Dermis microvascular lymphatic vessel endothelial cell (primary cell): Measurements from ENCODE around the gene FXYD2. TPM values are rescaled to one million over a fixed set of nuclear protein-coding genes. Genes with fewer than 3 reads are reported as not detected.
"Not testable (repeated sequence)": the region's sequence is repeated elsewhere in the genome, so short reads cannot be mapped to it uniquely, and the experiment has no call there.

Experiments
- DNase-seq, 2 donors: peaks; one replicate each; pipeline versions ENCODE4 v3.0.0 to v3.0.0-alpha.2; 2010; ENCODE audit warnings: low read depth in 2 of 2
- total RNA-seq: library from RNA; depleted of rRNA; stranded (reverse); fragments of >200 nt; gene quantifications from 2 replicates; pipeline ENCODE4 v1.2.1, GENCODE V29; 2014

FXYD2 gene
- total RNA-seq, 1 donor from 2014 or later: 0.64 TPM

- DNase-seq: no peak
Observed at GRCh38 chr11:117820516-117820915, 4.0 kb downstream of the FXYD2 start.

- no peak for DNase-seq
Observed at GRCh38 chr11:117820071-117820470, 4.5 kb downstream of the FXYD2 start.

DNA sequence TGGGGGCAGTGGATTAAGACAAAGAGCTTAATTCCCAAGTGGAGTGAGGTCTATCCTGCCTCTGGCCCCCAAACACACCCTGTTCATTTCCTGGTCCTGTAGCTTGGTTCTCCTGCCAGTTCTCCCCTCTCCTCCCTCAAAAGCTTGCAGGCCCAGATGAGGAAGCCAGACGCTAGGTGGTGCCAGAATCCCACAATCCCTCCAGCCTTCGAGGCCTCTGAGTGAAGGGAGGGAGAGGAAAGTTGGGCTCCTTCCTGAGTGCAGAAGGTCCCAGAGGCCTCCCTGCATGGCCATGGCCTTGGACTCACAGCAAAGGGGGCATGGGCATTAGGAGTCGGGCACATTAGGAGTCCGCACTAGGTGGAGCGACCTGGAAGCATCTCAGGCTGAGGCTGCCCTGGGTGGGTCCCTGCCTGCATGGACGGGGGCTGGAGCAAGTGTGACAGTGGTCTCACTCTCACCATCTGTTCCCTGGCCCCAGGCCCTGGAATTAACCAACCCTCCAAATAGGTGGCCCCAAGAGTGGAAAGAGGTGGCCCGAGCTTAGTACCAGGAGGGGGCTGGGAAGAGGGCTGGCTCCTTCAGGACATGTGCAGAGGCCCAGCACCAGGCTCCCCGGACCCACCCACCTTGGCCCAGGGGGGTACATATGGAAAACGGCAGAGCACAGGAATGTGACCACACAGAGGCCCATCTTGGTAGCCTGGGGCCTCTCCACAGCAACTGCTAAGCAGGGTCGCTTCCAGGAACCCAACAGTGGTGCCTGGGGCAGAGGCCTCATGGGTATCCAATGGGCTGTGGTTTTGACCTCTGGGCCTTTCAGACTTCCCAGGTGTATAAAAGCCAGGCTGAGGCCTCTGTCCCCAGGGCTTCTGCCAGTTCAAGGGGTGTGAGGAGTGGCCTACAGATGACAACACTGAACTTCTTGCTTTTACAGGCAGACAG lies 5.2 kb downstream of the FXYD2 start:
- peak; percentile 30 to 72 for DNase-seq

DNA sequence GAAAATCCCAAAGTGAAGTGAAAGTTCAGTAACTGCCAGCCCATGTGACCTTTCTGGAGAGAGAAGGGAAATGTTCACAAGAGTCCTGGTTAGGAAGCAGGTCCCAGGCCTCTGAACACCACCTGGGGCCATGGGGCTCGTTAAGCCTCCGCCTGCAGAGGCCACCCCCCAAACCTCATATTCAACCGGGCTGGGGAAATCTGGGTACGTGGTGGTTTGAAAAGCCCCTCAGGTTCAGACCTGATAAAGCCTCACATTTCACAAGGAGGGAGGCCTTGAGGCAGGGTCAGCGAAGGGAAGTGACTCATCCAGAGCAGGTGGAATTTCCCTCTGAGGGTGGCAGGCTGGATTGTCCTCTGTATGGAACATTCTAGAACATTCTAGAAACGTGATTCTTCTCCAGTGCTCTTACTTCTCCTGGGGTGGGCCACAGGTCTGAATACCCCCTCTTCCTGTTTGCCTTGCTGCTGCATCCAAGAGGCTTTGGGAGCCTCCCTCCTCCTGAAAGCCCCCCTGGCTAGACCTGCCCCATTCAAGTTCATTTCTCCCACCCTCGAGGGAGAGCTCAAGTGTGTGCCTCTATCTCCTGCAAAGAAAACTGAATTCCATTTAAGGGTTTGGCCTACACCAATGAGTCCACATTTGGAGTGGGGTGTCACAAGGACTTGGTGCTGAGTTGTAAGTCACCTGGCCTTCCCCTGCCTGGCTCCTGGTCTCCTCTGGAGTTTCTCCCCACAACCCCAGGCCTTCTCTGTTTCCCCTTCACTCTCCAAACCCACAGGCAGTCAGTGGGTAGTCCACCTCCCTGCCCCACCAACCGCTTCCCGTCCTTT lies 6.3 kb downstream of the FXYD2 start:
- DNase-seq: peak; percentile 45 to 83

DNA sequence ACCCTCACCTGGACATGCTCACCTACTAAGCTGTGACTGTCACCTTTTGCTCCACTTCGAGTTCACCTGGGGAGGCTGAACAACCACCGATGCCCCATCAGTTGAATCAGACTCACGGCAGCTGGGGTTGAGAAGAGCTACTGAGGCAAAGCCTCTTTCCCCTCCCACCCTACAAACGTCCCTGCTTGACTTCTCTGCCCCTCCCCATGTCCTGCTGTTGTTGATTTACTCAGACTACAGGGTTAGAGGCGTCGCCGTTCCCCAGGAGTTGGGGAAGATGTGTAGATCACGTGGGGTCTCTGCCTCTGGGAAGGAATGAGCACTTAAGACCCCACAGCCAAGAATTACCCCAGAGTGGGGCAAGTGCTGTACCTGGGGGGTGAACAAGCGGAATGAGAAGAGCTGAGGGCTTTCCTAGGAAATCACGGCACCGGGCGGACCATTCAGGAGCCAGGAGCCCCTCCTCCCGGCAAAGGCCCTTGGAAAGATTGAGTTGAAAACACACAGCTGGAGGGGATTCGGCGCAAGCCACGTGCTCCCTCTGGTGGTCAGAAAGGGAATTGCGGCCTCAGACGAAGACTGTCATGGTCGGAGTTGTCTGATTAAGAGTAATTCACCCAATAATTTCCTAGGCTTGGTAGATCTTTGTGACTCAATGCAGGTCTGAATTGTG lies 7.0 kb downstream of the FXYD2 start:
- DNase-seq: peak; percentile 57 to 78

DNA sequence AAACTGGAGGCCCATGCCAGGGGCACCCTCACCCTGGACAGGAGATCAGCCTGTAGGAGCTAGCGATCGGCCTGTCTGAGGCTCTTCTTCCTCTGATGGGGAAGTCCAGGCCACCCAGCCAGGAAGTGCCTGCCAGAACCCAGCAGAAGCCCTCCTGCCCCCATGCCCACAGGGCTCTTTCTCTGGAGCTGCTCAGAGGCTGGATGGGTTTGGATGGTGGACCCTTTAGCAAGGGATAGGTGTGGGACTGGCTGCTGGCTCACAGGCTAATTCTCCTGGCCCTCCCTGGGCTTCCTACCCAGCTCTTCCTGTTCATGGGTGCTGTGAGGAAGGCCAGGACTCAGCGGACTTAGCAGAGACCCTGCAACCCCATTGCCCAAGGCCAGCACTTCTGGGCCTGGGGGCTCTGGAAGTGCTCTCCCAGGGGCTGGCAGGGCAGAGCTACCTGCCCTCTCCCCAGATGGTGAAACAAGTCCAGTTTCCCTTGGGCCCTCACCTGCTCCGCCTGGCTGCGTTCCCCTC lies 7.6 kb downstream of the FXYD2 start:
- DNase-seq: no peak

GRCh38 chr11:117816151-117816741 lies 8.3 kb downstream of the FXYD2 start:
- no peak for DNase-seq

DNA sequence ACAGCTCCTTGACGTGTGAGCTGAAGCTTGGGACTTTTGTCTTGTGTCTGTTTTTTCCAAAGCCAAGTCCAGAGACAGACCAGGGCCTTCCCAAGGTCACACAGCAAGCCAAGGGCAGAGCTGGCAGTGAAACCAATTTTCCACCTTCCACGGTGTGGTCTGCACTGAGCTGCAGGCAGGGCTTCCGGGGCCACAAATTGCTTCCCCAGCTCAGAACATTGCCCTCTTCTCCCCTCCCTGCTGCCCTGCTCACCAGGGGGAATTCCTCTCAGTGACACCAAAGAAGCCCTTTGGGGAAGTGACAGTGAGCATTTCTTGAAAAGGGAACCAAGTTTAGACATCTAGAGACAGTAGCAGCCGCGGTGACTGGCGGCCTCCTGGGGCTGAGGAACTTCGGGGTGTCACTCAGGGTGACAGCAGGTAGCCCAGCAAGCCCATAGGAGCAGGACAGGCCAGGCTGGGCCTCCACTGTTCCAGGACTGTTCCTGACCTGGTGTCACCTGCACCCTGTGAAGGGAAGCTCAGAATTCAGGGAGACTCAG lies 9.2 kb downstream of the FXYD2 start:
- DNase-seq: no peak

- DNase-seq: peak in 1 of 2 donors; percentile 19
Observed at GRCh38 chr11:117814766-117815261, 9.7 kb downstream of the FXYD2 start.

GRCh38 chr11:117814204-117814765 lies 10.3 kb downstream of the FXYD2 start:
- no peak for DNase-seq

DNA sequence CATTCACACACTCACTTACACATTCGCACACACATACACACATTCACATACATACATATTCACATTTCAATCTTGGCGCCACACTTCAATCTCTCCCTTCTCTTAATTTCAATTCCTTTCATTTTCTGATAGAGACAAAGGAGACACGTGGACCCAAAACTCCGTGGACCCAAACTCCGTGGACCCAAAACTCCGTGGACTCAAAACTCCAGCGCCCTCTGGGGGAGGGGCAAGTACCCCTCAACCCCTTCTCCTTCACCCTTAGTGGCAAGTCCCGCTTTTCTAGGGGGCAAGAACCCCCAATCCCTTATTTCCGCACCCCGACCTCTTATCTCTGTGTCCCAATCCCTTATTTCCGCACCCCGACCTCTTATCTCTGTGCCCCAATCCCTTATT lies 14.5 kb downstream of the FXYD2 start:
- not testable (repeated sequence) for DNase-seq

DNA sequence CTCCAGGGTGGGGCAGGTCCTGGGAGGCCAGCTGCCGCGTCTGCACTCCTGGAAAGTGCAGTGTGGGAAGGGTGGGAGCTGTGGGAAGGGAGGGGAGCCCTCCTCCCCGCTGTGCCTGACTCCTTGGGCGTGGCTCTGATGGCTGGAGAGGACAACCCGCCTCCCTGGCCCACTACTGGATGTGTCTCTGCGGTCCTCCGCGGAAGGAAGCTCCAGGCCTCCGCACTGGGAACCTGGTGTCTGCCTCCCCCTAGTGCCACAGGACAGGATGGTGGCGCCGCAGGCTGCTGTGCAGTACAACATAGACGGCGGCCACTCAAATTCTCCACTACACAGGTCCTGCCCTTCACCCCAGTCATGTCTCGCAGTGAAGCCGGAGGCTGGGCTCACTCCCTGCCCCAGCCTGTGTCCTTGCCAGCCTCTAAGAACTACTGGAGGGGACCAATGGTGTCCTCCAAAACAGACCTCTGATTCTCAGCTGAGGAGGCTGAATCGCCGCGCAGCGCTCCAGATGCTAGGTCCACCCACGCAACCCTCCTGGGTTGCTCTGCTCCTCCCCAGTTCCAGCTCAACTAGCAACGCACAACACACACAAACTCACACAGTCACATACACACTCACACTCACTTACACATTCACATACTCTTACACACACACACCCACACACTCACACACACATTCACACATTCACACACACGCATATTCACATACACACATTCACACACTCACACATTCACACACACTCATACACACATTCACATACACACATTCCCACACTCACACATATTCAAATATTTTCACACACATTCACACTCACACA lies 15.1 kb downstream of the FXYD2 start:
- DNase-seq: peak in 1 of 2 donors; percentile 35

DNA sequence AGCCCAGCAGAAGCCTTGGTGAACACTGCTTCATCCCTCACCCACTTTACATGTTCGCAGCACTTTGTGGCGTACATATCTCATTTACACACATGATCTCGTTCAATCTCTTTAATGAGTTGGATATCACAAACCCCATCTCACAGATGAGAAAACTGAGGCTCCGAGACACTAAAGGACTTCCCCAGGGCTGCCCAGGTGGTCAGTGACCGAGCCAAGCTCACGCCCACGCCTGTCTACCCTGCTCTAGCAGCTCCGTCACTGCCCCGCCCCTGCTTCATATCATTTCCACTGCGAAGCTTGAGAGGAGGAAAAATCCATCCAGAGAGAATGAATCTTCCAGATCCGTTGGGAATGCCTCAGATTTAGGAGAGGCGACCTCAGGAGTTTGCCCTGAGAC lies 15.8 kb downstream of the FXYD2 start:
- DNase-seq: no peak

GRCh38 chr11:117807482-117808327 lies 16.8 kb downstream of the FXYD2 start:
- DNase-seq: peak in 1 of 2 donors; percentile 62

DNA sequence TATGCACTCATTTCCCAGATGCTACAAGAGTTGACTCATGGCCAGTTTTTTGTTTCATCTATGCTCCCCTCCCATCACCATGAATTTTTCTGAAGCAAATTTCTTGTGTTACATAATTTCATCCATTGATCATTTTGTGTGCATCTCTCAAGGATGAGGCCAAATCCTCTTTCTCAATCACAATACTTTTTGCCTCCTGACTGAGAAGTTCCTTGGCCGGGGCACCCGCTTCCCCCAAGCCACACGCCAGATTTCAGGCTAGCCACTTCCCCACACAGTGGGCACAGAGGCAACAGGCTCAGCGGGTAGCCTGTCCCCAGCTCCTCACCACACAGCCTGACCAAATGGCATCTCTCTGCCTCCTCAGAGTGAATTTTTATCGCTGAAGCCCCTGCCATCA lies 17.7 kb downstream of the FXYD2 start:
- DNase-seq: no peak

- no peak for DNase-seq
Observed at GRCh38 chr11:117805045-117805444, 19.5 kb downstream of the FXYD2 start.

GRCh38 chr11:117803896-117804295 lies 20.6 kb downstream of the FXYD2 start:
- DNase-seq: no peak

GRCh38 chr11:117799634-117800033 lies 24.9 kb downstream of the FXYD2 start:
- DNase-seq: no peak
